H9 (cell line): ENCODE results near the gene ZMYND8. TPM values are rescaled to one million over a fixed set of nuclear protein-coding genes. Genes with fewer than 3 reads are reported as not detected.

ENCODE experiments used
- DNase-seq: peaks from one replicate; pipeline ENCODE4 v3.0.0-alpha.2; 2017
- H2AFZ ChIP-seq: one replicate; pipeline ENCODE4 v1.6.1; 2013; ENCODE audit warnings: mild to moderate bottlenecking, low read length, control low read depth, moderate library complexity
- H2AK5ac ChIP-seq: 2 replicates; pipeline ENCODE4 v1.6.1; 2013; ENCODE audit warnings: low read length, control low read depth, mixed read lengths; ENCODE audit not compliant: insufficient read length
- H2BK120ac ChIP-seq: one replicate; pipeline ENCODE4 v1.6.1; 2013; ENCODE audit warnings: low read depth, mild to moderate bottlenecking, low read length, control low read depth, inconsistent platforms; ENCODE audit not compliant: poor library complexity, severe bottlenecking
- H2BK12ac ChIP-seq: 2 replicates; pipeline ENCODE4 v1.6.1; 2013; ENCODE audit warnings: low read length, control low read depth, mixed read lengths, low read depth; ENCODE audit not compliant: insufficient read length
- H2BK15ac ChIP-seq: 2 replicates; pipeline ENCODE4 v1.6.1; 2013; ENCODE audit warnings: low read depth, low read length, control low read depth
- H2BK20ac ChIP-seq: one replicate; pipeline ENCODE4 v1.6.1; 2013; ENCODE audit warnings: low read depth, mild to moderate bottlenecking, low read length, control low read depth, inconsistent platforms; ENCODE audit not compliant: poor library complexity, severe bottlenecking
- H2BK5ac ChIP-seq: 2 replicates; pipeline ENCODE4 v1.6.1; 2013; ENCODE audit warnings: low read length, control low read depth, mixed read lengths; ENCODE audit not compliant: insufficient read length
- H3K14ac ChIP-seq: 2 replicates; pipeline ENCODE4 v1.6.1; 2013; ENCODE audit warnings: low read length, control low read depth; ENCODE audit not compliant: insufficient read depth
- H3K18ac ChIP-seq: 2 replicates; pipeline ENCODE4 v1.6.1; 2013; ENCODE audit warnings: low read depth, mild to moderate bottlenecking, mixed read lengths, low read length, control low read depth; ENCODE audit not compliant: insufficient read length
- H3K23ac ChIP-seq: 2 replicates; pipeline ENCODE4 v1.6.1; 2013; ENCODE audit warnings: low read length, control low read depth, mixed read lengths, low read depth; ENCODE audit not compliant: insufficient read length
- H3K23me2 ChIP-seq: 2 replicates; pipeline ENCODE4 v1.6.1; 2013; ENCODE audit warnings: low read depth, mild to moderate bottlenecking, mixed read lengths, low read length, control low read depth; ENCODE audit not compliant: insufficient read length, poor library complexity, severe bottlenecking
- H3K27ac ChIP-seq: 2 replicates; pipeline ENCODE4 v1.5.1; 2013; ENCODE audit warnings: low read length, control low read depth, mixed read lengths, low read depth; ENCODE audit not compliant: insufficient read length
- H3K27me3 ChIP-seq: 2 replicates; pipeline ENCODE4 v1.6.1; 2013; ENCODE audit warnings: low read length, control low read depth, inconsistent platforms; ENCODE audit not compliant: insufficient read depth
- H3K4ac ChIP-seq: 2 replicates; pipeline ENCODE4 v1.6.1; 2013; ENCODE audit warnings: low read depth, mild to moderate bottlenecking, control low read depth, inconsistent platforms, low read length, moderate library complexity
- H3K4me1 ChIP-seq: 2 replicates; pipeline ENCODE4 v1.6.1; 2013; ENCODE audit warnings: low read length, control low read depth, inconsistent platforms; ENCODE audit not compliant: insufficient read depth
- H3K4me2 ChIP-seq: 2 replicates; pipeline ENCODE4 v1.6.1; 2013; ENCODE audit warnings: low read length, control low read depth, mixed read lengths; ENCODE audit not compliant: insufficient read length, insufficient read depth
- H3K56ac ChIP-seq: 2 replicates; pipeline ENCODE4 v1.6.1; 2013; ENCODE audit warnings: low read depth, mild to moderate bottlenecking, mixed read lengths, low read length, control low read depth; ENCODE audit not compliant: insufficient read length
- H3K79me1 ChIP-seq: 2 replicates; pipeline ENCODE4 v1.6.1; 2013; ENCODE audit warnings: low read depth, mild to moderate bottlenecking, moderate library complexity, low read length, control low read depth, inconsistent platforms; ENCODE audit not compliant: insufficient read depth, poor library complexity, severe bottlenecking
- H3K79me2 ChIP-seq: 2 replicates; pipeline ENCODE4 v1.6.1; 2013; ENCODE audit warnings: low read length, control low read depth, inconsistent platforms; ENCODE audit not compliant: insufficient read depth
- H3K9ac ChIP-seq: 2 replicates; pipeline ENCODE4 v1.6.1; 2013; ENCODE audit warnings: low read length, control low read depth, mixed read lengths; ENCODE audit not compliant: insufficient read length; ENCODE audit errors: extremely low read depth
- H3K9me3 ChIP-seq: one replicate; pipeline ENCODE4 v1.6.1; 2013; ENCODE audit warnings: low read depth, low read length, inconsistent platforms; ENCODE audit not compliant: control insufficient read depth
- H3T11ph ChIP-seq: one replicate; pipeline ENCODE4 v1.6.1; 2013; ENCODE audit warnings: mild to moderate bottlenecking, low read length, control low read depth, inconsistent platforms
- H4K20me1 ChIP-seq: one replicate; pipeline ENCODE4 v1.6.1; 2013; ENCODE audit not compliant: control insufficient read depth, insufficient read length, insufficient read depth
- H4K5ac ChIP-seq: 2 replicates; pipeline ENCODE4 v1.6.1; 2013; ENCODE audit warnings: low read depth, mild to moderate bottlenecking, mixed read lengths, low read length, control low read depth; ENCODE audit not compliant: insufficient read length
- H4K8ac ChIP-seq: replicated peaks from 2 replicates; pipeline ENCODE4 v1.6.1; 2013; ENCODE audit warnings: low read length, control low read depth, mixed read lengths, low read depth; ENCODE audit not compliant: insufficient read length
- H4K91ac ChIP-seq: 2 replicates; pipeline ENCODE4 v1.6.1; 2013; ENCODE audit warnings: low read depth, mild to moderate bottlenecking, moderate library complexity, mixed read lengths, low read length, control low read depth; ENCODE audit not compliant: insufficient read length
- H3K27ac Mint-ChIP-seq, 3 experiments: 2 replicates in 2 of 3; 3 replicates in 1 of 3; pipeline ENCODE4 v1.8.0; 2020 to 2021; ENCODE audit warnings: mixed read lengths in 3 of 3, mild to moderate bottlenecking in 1 of 3, moderate library complexity in 1 of 3
- H3K27me3 Mint-ChIP-seq: 2 replicates; pipeline ENCODE4 v1.8.0; 2021; ENCODE audit warnings: low read depth, mild to moderate bottlenecking, moderate library complexity, mixed read lengths
- H3K36me3 Mint-ChIP-seq, 3 experiments: 2 replicates in 2 of 3; 3 replicates in 1 of 3; pipeline ENCODE4 v1.8.0; 2020 to 2021; ENCODE audit warnings: low read depth in 3 of 3, mixed read lengths in 3 of 3; ENCODE audit not compliant: insufficient read depth in 1 of 3
- H3K4me1 Mint-ChIP-seq, 2 experiments: 2 replicates each; pipeline ENCODE4 v1.8.0; 2020; ENCODE audit warnings: mixed read lengths in 2 of 2
- H3K4me3 Mint-ChIP-seq, 2 experiments: 2 replicates in 1 of 2; 3 replicates in 1 of 2; pipeline ENCODE4 v1.8.0; 2020 to 2021; ENCODE audit warnings: mild to moderate bottlenecking in 2 of 2, mixed read lengths in 2 of 2, moderate library complexity in 1 of 2
- H3K9me3 Mint-ChIP-seq, 2 experiments: 2 replicates in 1 of 2; 3 replicates in 1 of 2; pipeline ENCODE4 v1.8.0; 2020; ENCODE audit warnings: mild to moderate bottlenecking in 2 of 2, mixed read lengths in 2 of 2, moderate library complexity in 1 of 2
- WGBS: extraction: QIAGEN DNeasy Blood & Tissue Kit; methylation state at CpG from one replicate; pipeline ENCODE4 v1.1.7; 2013; ENCODE audit warnings: missing lambda C conversion rate, low lambda C conversion rate, mixed read lengths; ENCODE audit not compliant: insufficient read length; ENCODE audit errors: extremely low coverage; 5-methylcytosine and 5-hydroxymethylcytosine counted together
- total RNA-seq: library from RNA; stranded (reverse); gene quantifications from 2 replicates; pipeline ENCODE4 v1.2.1, GENCODE V29; 2021
- TF ChIP-seq, protein P1 (sequence below): fragments of 200-600 bp; sonication (generic); conservative IDR thresholded peaks from 3 replicates; pipeline ENCODE4 v1.8.0; 2021; ENCODE audit warnings: antibody characterized with exemption, mild to moderate bottlenecking

Gene ZMYND8
- total RNA-seq, 1 experiment from 2014 or later, result 158 TPM

DNA sequence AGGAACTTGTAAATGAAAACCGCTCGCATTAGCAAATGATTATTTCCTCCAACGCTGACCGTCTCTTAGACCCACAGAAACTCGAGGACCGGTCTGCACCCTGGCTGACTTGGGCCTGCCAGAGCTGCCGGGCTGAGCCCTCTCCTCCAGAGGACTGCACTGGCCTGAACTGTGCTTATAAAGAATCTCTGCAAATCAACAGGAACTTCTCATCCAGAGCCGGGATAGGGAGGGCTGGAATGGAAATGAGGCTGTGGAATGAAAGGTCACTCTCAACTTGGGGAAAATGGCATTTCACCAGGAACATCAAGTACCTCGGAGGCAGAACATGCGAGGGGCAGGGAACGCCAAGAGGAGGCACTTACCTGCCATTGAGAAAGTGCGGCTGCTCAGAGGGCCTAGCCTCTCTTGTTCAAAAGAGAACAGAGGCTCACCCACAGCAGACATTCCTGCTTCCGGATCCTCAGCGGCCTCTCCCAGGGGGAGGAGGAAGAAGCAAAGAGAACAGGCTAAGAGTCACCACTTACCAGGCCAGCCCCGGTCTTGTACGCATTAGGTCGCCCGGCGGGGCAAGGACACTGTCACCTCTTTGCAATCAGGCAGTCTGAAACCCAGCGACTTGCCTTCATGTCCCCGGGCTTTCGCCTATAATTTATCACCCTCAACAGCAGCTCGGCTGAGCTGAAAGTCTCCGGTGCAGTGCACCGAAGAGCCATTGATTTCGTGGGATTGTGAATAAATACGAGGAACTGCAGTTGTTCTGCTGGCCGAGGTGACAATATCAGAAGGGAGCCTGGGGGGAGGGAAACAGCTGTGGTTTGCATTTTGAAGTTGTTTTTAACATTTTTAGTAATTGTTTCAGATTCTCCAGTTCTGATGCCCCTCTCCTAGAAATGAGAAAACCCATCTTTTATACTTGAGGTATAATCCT is 37.6 kb downstream of the ZMYND8 start:
- Histone ChIP-seq H3K9me3 (no peaks in the 10 kb centered on the region), H2BK120ac (peak overlapping the region; percentile 78), H3K23ac (no peak overlapping the region), H3K23me2 (peaks cover 9% of the 10 kb centered on the region), H4K91ac (peak overlapping the region; percentile 71), H3T11ph (peak overlapping the region; percentile 92), H3K18ac (peak overlapping the region; percentile 94), H2BK12ac (peak overlapping the region; percentile 83), H4K8ac (peak overlapping the region; percentile 54), H3K4me1 (peaks cover 37% of the 10 kb centered on the region), H3K56ac (peak overlapping the region; percentile 86), H3K4me2 (peak overlapping the region; percentile 66), H3K27me3 (no peaks in the 10 kb centered on the region), H3K14ac (peak overlapping the region; percentile 97), H2BK5ac (peak overlapping the region; percentile 98), H3K9ac (peak overlapping the region; percentile 85), H2AK5ac (peak overlapping the region; percentile 55), H3K79me1 (no peaks in the 10 kb centered on the region), H4K5ac (peak overlapping the region; percentile 92), H3K79me2 (peaks cover 20% of the 10 kb centered on the region; the same call in 1 of the 2 replicates), H2AFZ (no peak overlapping the region), H2BK20ac (peak overlapping the region; percentile 33), H4K20me1 (no peaks in the 10 kb centered on the region), H2BK15ac (no peak overlapping the region), H3K4ac (peak overlapping the region; percentile 67), H3K27ac (peak overlapping the region; percentile 99)
- peak overlapping the region; percentile 68 to 74 for H3K4me3 Mint-ChIP-seq
- H3K9me3 Mint-ChIP-seq, result no peaks in the 10 kb centered on the region; a peak in 1 of 5 replicates
- DNase-seq, result peak; percentile 79
- H3K4me1 Mint-ChIP-seq, result peaks cover 89 to 95% of the 10 kb centered on the region in 2 experiments
- WGBS, result no CpG with 5 or more reads among the region's 28 CpGs
- H3K27ac Mint-ChIP-seq, result peak overlapping the region; percentile 99 to 100 (median 100)
- H3K36me3 Mint-ChIP-seq, result peaks cover 3 to 19% (median 4%) of the 10 kb centered on the region in 3 experiments; a peak in 6 of 7 replicates
- TF ChIP-seq, protein P1, sequence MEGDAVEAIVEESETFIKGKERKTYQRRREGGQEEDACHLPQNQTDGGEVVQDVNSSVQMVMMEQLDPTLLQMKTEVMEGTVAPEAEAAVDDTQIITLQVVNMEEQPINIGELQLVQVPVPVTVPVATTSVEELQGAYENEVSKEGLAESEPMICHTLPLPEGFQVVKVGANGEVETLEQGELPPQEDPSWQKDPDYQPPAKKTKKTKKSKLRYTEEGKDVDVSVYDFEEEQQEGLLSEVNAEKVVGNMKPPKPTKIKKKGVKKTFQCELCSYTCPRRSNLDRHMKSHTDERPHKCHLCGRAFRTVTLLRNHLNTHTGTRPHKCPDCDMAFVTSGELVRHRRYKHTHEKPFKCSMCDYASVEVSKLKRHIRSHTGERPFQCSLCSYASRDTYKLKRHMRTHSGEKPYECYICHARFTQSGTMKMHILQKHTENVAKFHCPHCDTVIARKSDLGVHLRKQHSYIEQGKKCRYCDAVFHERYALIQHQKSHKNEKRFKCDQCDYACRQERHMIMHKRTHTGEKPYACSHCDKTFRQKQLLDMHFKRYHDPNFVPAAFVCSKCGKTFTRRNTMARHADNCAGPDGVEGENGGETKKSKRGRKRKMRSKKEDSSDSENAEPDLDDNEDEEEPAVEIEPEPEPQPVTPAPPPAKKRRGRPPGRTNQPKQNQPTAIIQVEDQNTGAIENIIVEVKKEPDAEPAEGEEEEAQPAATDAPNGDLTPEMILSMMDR, result no peak
- no peaks in the 10 kb centered on the region; the same call in 1 of the 2 replicates for H3K27me3 Mint-ChIP-seq
